Measurements from ENCODE around the gene FAM240B.

The FAM240B gene

GRCh38 chr9:38761339-38761738, 41.4 kb upstream of the FAM240B start:
- Histone ChIP-seq H2AFZ (ENCODE audit: low read length) (peak overlapping the region; percentile 80), H2BK15ac (ENCODE audit: low read length) (no peak overlapping the region), H3K27me3 (ENCODE audit: control insufficient read depth in 3 of 3, insufficient read depth in 3 of 3, low read depth in 1 of 3, low read length in 3 of 3) (no peaks in the 10 kb centered on the region), H3K23ac (ENCODE audit: low read depth, low read length, poor library complexity) (no peak overlapping the region), H3K9ac (ENCODE audit: low read depth, low read length, poor library complexity) (no peak overlapping the region), H4K8ac (ENCODE audit: low read depth, low read length) (no peak overlapping the region), H2AK5ac (ENCODE audit: low read depth, low read length) (no peak overlapping the region), H3K9me3 (replicated peaks in 1 of 2; ENCODE audit: control insufficient read depth in 2 of 2, insufficient read depth in 1 of 2, low read depth in 1 of 2, low read length in 2 of 2) (no peaks in the 10 kb centered on the region), H2BK120ac (ENCODE audit: low read depth, low read length) (no peak overlapping the region), H2BK5ac (ENCODE audit: low read length) (no peak overlapping the region), H3K79me1 (ENCODE audit: low read depth, low read length) (no peaks in the 10 kb centered on the region), H3K14ac (ENCODE audit: low read length) (no peak overlapping the region), H3K4me1 (ENCODE audit: control insufficient read depth in 2 of 2, insufficient read depth in 1 of 2, low read depth in 1 of 2, low read length in 2 of 2) (peaks cover 5 to 10% of the 10 kb centered on the region in 2 donors), H3K4ac (ENCODE audit: low read length) (no peak overlapping the region), H4K91ac (ENCODE audit: low read depth, low read length, poor library complexity) (no peak overlapping the region), H3K18ac (ENCODE audit: low read length) (no peak overlapping the region), H3K36me3 (replicated peaks in 1 of 2; ENCODE audit: control insufficient read depth in 2 of 2, insufficient read depth in 2 of 2, low read length in 2 of 2) (no peaks in the 10 kb centered on the region), H2BK12ac (ENCODE audit: low read length) (no peak overlapping the region), H3K4me3 (ENCODE audit: low read length in 2 of 2) (no peak overlapping the region), H3K27ac (replicated peaks; ENCODE audit: low read length) (no peak overlapping the region), H3K4me2 (ENCODE audit: insufficient read depth, low read length, poor library complexity, severe bottlenecking) (no peak overlapping the region)
- no peak for DNase-seq (ENCODE audit: low spot score)
- no CpG with 5 or more reads among the region's 3 CpGs for WGBS, 2 donors (ENCODE audit: extremely low coverage in 2 of 2, insufficient read length in 2 of 2, insufficient replicate concordance in 1 of 2)

GRCh38 chr9:38756702-38757101, 36.8 kb upstream of the FAM240B start:
- Histone ChIP-seq H2BK120ac (ENCODE audit: low read depth, low read length) (no peak overlapping the region), H4K8ac (ENCODE audit: low read depth, low read length) (no peak overlapping the region), H3K27me3 (ENCODE audit: control insufficient read depth in 3 of 3, insufficient read depth in 3 of 3, low read depth in 1 of 3, low read length in 3 of 3) (no peaks in the 10 kb centered on the region), H3K4me1 (ENCODE audit: control insufficient read depth in 2 of 2, insufficient read depth in 1 of 2, low read depth in 1 of 2, low read length in 2 of 2) (peaks cover 5% of the 10 kb centered on the region in 2 donors), H3K23ac (ENCODE audit: low read depth, low read length, poor library complexity) (no peak overlapping the region), H3K9me3 (replicated peaks in 1 of 2; ENCODE audit: control insufficient read depth in 2 of 2, insufficient read depth in 1 of 2, low read depth in 1 of 2, low read length in 2 of 2) (no peaks in the 10 kb centered on the region), H2BK15ac (ENCODE audit: low read length) (no peak overlapping the region), H3K4me2 (ENCODE audit: insufficient read depth, low read length, poor library complexity, severe bottlenecking) (no peak overlapping the region), H3K36me3 (replicated peaks in 1 of 2; ENCODE audit: control insufficient read depth in 2 of 2, insufficient read depth in 2 of 2, low read length in 2 of 2) (no peaks in the 10 kb centered on the region), H3K4me3 (ENCODE audit: low read length in 2 of 2) (no peak overlapping the region), H3K9ac (ENCODE audit: low read depth, low read length, poor library complexity) (no peak overlapping the region), H3K79me1 (ENCODE audit: low read depth, low read length) (no peaks in the 10 kb centered on the region), H2BK12ac (ENCODE audit: low read length) (no peak overlapping the region), H3K14ac (ENCODE audit: low read length) (no peak overlapping the region), H2AFZ (ENCODE audit: low read length) (no peak overlapping the region), H3K4ac (ENCODE audit: low read length) (no peak overlapping the region), H2BK5ac (ENCODE audit: low read length) (no peak overlapping the region), H4K91ac (ENCODE audit: low read depth, low read length, poor library complexity) (no peak overlapping the region), H2AK5ac (ENCODE audit: low read depth, low read length) (no peak overlapping the region), H3K27ac (replicated peaks; ENCODE audit: low read length) (no peak overlapping the region), H3K18ac (ENCODE audit: low read length) (no peak overlapping the region)
- no peak for DNase-seq (ENCODE audit: low spot score)
- no CpG with 5 or more reads among the region's 1 CpG for WGBS, 2 donors (ENCODE audit: extremely low coverage in 2 of 2, insufficient read length in 2 of 2, insufficient replicate concordance in 1 of 2)

GRCh38 chr9:38747941-38748340, 28.0 kb upstream of the FAM240B start:
- H3K4me2 ChIP-seq (ENCODE audit: insufficient read depth, low read length, poor library complexity, severe bottlenecking): no peak overlapping the region
- H3K27ac ChIP-seq (replicated peaks; ENCODE audit: low read length): no peak overlapping the region
- H2BK12ac ChIP-seq (ENCODE audit: low read length): no peak overlapping the region
- no peak overlapping the region for H3K18ac ChIP-seq (ENCODE audit: low read length)
- H3K79me1 ChIP-seq (ENCODE audit: low read depth, low read length): no peaks in the 10 kb centered on the region
- no peak overlapping the region for H4K91ac ChIP-seq (ENCODE audit: low read depth, low read length, poor library complexity)
- H2BK120ac ChIP-seq (ENCODE audit: low read depth, low read length): no peak overlapping the region
- H3K4ac ChIP-seq (ENCODE audit: low read length): no peak overlapping the region
- no peak overlapping the region for H3K23ac ChIP-seq (ENCODE audit: low read depth, low read length, poor library complexity)
- no peak overlapping the region for H3K4me3 ChIP-seq (ENCODE audit: low read length in 2 of 2)
- H4K8ac ChIP-seq (ENCODE audit: low read depth, low read length): no peak overlapping the region
- DNase-seq (ENCODE audit: low spot score): no peak
- H3K9ac ChIP-seq (ENCODE audit: low read depth, low read length, poor library complexity): no peak overlapping the region
- H2BK5ac ChIP-seq (ENCODE audit: low read length): no peak overlapping the region
- H3K14ac ChIP-seq (ENCODE audit: low read length): no peak overlapping the region
- H3K4me1 ChIP-seq (ENCODE audit: control insufficient read depth in 2 of 2, insufficient read depth in 1 of 2, low read depth in 1 of 2, low read length in 2 of 2): no peaks in the 10 kb centered on the region
- WGBS, 2 donors (ENCODE audit: extremely low coverage in 2 of 2, insufficient read length in 2 of 2, insufficient replicate concordance in 1 of 2): no CpG with 5 or more reads among the region's 1 CpG
- no peaks in the 10 kb centered on the region for H3K9me3 ChIP-seq (replicated peaks in 1 of 2; ENCODE audit: control insufficient read depth in 2 of 2, insufficient read depth in 1 of 2, low read depth in 1 of 2, low read length in 2 of 2)
- no peak overlapping the region for H2AFZ ChIP-seq (ENCODE audit: low read length)
- no peak overlapping the region for H2BK15ac ChIP-seq (ENCODE audit: low read length)
- H2AK5ac ChIP-seq (ENCODE audit: low read depth, low read length): no peak overlapping the region
- no peaks in the 10 kb centered on the region for H3K36me3 ChIP-seq (replicated peaks in 1 of 2; ENCODE audit: control insufficient read depth in 2 of 2, insufficient read depth in 2 of 2, low read length in 2 of 2)
- no peaks in the 10 kb centered on the region for H3K27me3 ChIP-seq (ENCODE audit: control insufficient read depth in 3 of 3, insufficient read depth in 3 of 3, low read depth in 1 of 3, low read length in 3 of 3)

DNA sequence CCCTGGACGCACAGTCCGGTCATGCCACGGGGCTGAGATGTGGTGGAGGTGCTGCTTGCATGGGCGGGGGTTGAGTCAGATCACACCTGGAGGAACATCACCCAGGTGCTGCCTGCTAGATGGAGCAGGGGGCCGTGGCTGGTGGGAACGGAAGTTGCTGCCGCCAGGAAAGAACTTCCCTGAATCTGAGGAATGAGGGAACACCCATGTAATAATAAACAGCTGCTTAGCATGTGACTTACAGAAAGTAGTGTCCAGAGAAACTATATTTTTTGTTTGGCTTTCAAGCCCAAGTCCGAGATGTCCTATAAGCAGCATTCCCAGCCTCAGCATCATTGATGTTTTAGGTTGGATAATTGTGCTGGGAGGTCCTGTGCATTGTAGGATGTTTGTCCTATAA, 27.1 kb upstream of the FAM240B start:
- Histone ChIP-seq H3K4me3 (ENCODE audit: low read length in 2 of 2) (no peak overlapping the region), H3K27me3 (ENCODE audit: control insufficient read depth in 3 of 3, insufficient read depth in 3 of 3, low read depth in 1 of 3, low read length in 3 of 3) (no peaks in the 10 kb centered on the region), H3K14ac (ENCODE audit: low read length) (no peak overlapping the region), H3K79me1 (ENCODE audit: low read depth, low read length) (no peaks in the 10 kb centered on the region), H2BK15ac (ENCODE audit: low read length) (no peak overlapping the region), H3K36me3 (replicated peaks in 1 of 2; ENCODE audit: control insufficient read depth in 2 of 2, insufficient read depth in 2 of 2, low read length in 2 of 2) (no peaks in the 10 kb centered on the region), H2BK120ac (ENCODE audit: low read depth, low read length) (no peak overlapping the region), H3K4me2 (ENCODE audit: insufficient read depth, low read length, poor library complexity, severe bottlenecking) (no peak overlapping the region), H3K18ac (ENCODE audit: low read length) (no peak overlapping the region), H3K27ac (replicated peaks; ENCODE audit: low read length) (no peak overlapping the region), H4K91ac (ENCODE audit: low read depth, low read length, poor library complexity) (no peak overlapping the region), H4K8ac (ENCODE audit: low read depth, low read length) (no peak overlapping the region), H3K4ac (ENCODE audit: low read length) (no peak overlapping the region), H3K9ac (ENCODE audit: low read depth, low read length, poor library complexity) (peak overlapping the region; percentile 60), H2BK5ac (ENCODE audit: low read length) (no peak overlapping the region), H3K9me3 (replicated peaks in 1 of 2; ENCODE audit: control insufficient read depth in 2 of 2, insufficient read depth in 1 of 2, low read depth in 1 of 2, low read length in 2 of 2) (no peaks in the 10 kb centered on the region), H3K4me1 (ENCODE audit: control insufficient read depth in 2 of 2, insufficient read depth in 1 of 2, low read depth in 1 of 2, low read length in 2 of 2) (no peaks in the 10 kb centered on the region), H3K23ac (ENCODE audit: low read depth, low read length, poor library complexity) (no peak overlapping the region), H2AK5ac (ENCODE audit: low read depth, low read length) (no peak overlapping the region), H2BK12ac (ENCODE audit: low read length) (no peak overlapping the region), H2AFZ (ENCODE audit: low read length) (no peak overlapping the region)
- no peak for DNase-seq (ENCODE audit: low spot score)
- WGBS, 2 donors (ENCODE audit: extremely low coverage in 2 of 2, insufficient read length in 2 of 2, insufficient replicate concordance in 1 of 2): no CpG with 5 or more reads among the region's 8 CpGs

Measured in neuronal stem cell (in vitro differentiated cells).